PFSK-1 (cell line): ENCODE measurements around the gene TCAP.

Experiments
- FOXP2 ChIP-seq: optimal IDR thresholded peaks from 2 replicates; pipeline ENCODE3; 2011; ENCODE audit warnings: borderline replicate concordance, control low read depth, inconsistent platforms; ENCODE audit not compliant: insufficient read depth; ENCODE audit errors: extremely low read length, extremely low read depth
- POLR2AphosphoS5 ChIP-seq: IDR thresholded peaks from 2 replicates; pipeline ENCODE4 v1.6.1; 2012; ENCODE audit warnings: low read depth, mild to moderate bottlenecking, control low read depth, low read length, moderate library complexity
- SIN3A ChIP-seq: IDR thresholded peaks from 2 replicates; pipeline ENCODE4 v1.6.1; 2012; ENCODE audit warnings: mild to moderate bottlenecking, low read length, moderate library complexity, borderline replicate concordance; ENCODE audit not compliant: insufficient read depth
- TAF1 ChIP-seq: IDR thresholded peaks from 2 replicates; pipeline ENCODE4 v1.6.1; 2012; ENCODE audit warnings: low read length, control low read depth, borderline replicate concordance; ENCODE audit not compliant: insufficient read depth
- TF ChIP-seq, protein P1 (sequence below), 2 experiments: IDR thresholded peaks; 2 replicates each; pipeline versions ENCODE4 v1.6.1 to v1.8.0; 2011 to 2012; ENCODE audit warnings: low read depth in 2 of 2, low read length in 2 of 2, control low read depth in 1 of 2, inconsistent platforms in 1 of 2, mild to moderate bottlenecking in 1 of 2, moderate library complexity in 1 of 2; ENCODE audit not compliant: insufficient read depth in 1 of 2

DNA sequence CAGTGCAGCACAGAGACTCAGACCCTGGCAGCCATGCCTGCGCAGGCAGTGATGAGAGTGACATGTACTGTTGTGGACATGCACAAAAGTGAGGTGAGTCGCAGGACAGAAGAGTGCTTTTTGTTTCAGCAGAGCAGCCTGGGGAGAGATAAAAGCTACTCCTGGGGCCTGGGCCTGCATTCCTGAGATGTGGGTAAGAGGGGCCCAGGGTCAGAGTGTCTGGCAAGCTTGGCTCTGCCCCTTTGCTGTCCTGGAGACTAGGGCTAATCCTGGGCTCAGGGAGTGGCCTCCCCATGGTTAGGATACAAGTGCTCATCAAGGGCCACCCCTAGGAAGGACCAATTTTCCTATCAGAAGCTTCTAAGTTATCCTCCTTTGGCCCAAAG is 29.9 kb downstream of the TCAP start:
- no peak for TF ChIP-seq POLR2AphosphoS5
- TF ChIP-seq, protein P1, sequence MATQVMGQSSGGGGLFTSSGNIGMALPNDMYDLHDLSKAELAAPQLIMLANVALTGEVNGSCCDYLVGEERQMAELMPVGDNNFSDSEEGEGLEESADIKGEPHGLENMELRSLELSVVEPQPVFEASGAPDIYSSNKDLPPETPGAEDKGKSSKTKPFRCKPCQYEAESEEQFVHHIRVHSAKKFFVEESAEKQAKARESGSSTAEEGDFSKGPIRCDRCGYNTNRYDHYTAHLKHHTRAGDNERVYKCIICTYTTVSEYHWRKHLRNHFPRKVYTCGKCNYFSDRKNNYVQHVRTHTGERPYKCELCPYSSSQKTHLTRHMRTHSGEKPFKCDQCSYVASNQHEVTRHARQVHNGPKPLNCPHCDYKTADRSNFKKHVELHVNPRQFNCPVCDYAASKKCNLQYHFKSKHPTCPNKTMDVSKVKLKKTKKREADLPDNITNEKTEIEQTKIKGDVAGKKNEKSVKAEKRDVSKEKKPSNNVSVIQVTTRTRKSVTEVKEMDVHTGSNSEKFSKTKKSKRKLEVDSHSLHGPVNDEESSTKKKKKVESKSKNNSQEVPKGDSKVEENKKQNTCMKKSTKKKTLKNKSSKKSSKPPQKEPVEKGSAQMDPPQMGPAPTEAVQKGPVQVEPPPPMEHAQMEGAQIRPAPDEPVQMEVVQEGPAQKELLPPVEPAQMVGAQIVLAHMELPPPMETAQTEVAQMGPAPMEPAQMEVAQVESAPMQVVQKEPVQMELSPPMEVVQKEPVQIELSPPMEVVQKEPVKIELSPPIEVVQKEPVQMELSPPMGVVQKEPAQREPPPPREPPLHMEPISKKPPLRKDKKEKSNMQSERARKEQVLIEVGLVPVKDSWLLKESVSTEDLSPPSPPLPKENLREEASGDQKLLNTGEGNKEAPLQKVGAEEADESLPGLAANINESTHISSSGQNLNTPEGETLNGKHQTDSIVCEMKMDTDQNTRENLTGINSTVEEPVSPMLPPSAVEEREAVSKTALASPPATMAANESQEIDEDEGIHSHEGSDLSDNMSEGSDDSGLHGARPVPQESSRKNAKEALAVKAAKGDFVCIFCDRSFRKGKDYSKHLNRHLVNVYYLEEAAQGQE (IDR thresholded peaks at IDR 0.05; ENCODE audit: insufficient read depth in 1 of 2, low read depth in 2 of 2, low read length in 2 of 2), result no peak
- TF ChIP-seq SIN3A, result no peak
- TF ChIP-seq FOXP2, result no peak
- no peak for TF ChIP-seq TAF1
